Thyroid gland (tissue), 4 donors: Measurements from ENCODE around the gene CHST12.

Experiments used
- CTCF ChIP-seq, 6 experiments: fragments of 200-600 bp in 3 of 6; fragments of 450-650 bp in 3 of 6; sonication (generic) in 3 of 6; IDR thresholded peaks; one replicate each; pipeline ENCODE4 v1.5.1; 2016 to 2019; ENCODE audit warnings: antibody characterized with exemption in 6 of 6, mild to moderate bottlenecking in 2 of 6, inconsistent platforms in 1 of 6, moderate library complexity in 1 of 6
- POLR2A ChIP-seq, 2 donors: fragments of 450-650 bp; IDR thresholded peaks; one replicate each; pipeline ENCODE4 v1.6.1; 2017; ENCODE audit warnings: antibody characterized with exemption in 2 of 2, mild to moderate bottlenecking in 2 of 2, moderate library complexity in 1 of 2

- TF ChIP-seq CTCF (IDR thresholded peaks at IDR 0.05) (no peak), POLR2A (IDR thresholded peaks at IDR 0.05) (no peak)
Observed at GRCh38 chr7:2494191-2495130, 91.0 kb downstream of the CHST12 start.
